GM23248 (cell line): ENCODE measurements around the gene LYRM2. TPM values are rescaled to one million over a fixed set of nuclear protein-coding genes. Genes with fewer than 3 reads are reported as not detected.

ENCODE experiments used
- DNase-seq: peaks from one replicate; pipeline ENCODE4 v3.0.0-alpha.2; 2015
- H2AFZ ChIP-seq: fragments of 200-600 bp; sonication (generic); 2 replicates; pipeline ENCODE4 v1.6.1; 2016; ENCODE audit warnings: antibody characterized with exemption
- H3F3A ChIP-seq: fragments of 200-600 bp; sonication (generic); 2 replicates; pipeline ENCODE4 v1.6.1; 2016; ENCODE audit warnings: mild to moderate bottlenecking, antibody characterized with exemption, mixed run types; ENCODE audit not compliant: insufficient read depth
- H3K27ac ChIP-seq: fragments of 200-600 bp; sonication (generic); 2 replicates; pipeline ENCODE4 v1.5.1; 2016; ENCODE audit warnings: mild to moderate bottlenecking
- H3K27me3 ChIP-seq: fragments of 200-600 bp; sonication (generic); replicated peaks from 2 replicates; pipeline ENCODE4 v1.6.1; 2016; ENCODE audit warnings: mild to moderate bottlenecking; ENCODE audit not compliant: insufficient read depth
- H3K36me3 ChIP-seq: fragments of 200-600 bp; sonication (generic); 2 replicates; pipeline ENCODE4 v1.6.1; 2016; ENCODE audit warnings: low read depth, mild to moderate bottlenecking
- H3K4me1 ChIP-seq: fragments of 200-600 bp; sonication (generic); 2 replicates; pipeline ENCODE4 v1.6.1; 2016; ENCODE audit warnings: mild to moderate bottlenecking; ENCODE audit not compliant: insufficient read depth
- H3K4me2 ChIP-seq: fragments of 200-600 bp; sonication (generic); one replicate; pipeline ENCODE4 v1.6.1; 2016; ENCODE audit warnings: mild to moderate bottlenecking; ENCODE audit not compliant: unreplicated experiment
- H3K4me3 ChIP-seq: fragments of 200-600 bp; sonication (generic); 2 replicates; pipeline ENCODE4 v1.5.1; 2016; ENCODE audit warnings: mild to moderate bottlenecking
- H3K79me2 ChIP-seq: fragments of 200-600 bp; sonication (generic); 2 replicates; pipeline ENCODE4 v1.6.1; 2016; ENCODE audit warnings: mild to moderate bottlenecking; ENCODE audit not compliant: insufficient read depth
- H3K9ac ChIP-seq: fragments of 200-600 bp; sonication (generic); 2 replicates; pipeline ENCODE4 v1.6.1; 2016; ENCODE audit warnings: mild to moderate bottlenecking
- H3K9me2 ChIP-seq: fragments of 200-600 bp; sonication (generic); 2 replicates; pipeline ENCODE4 v1.6.1; 2016; ENCODE audit warnings: mixed run types, mild to moderate bottlenecking, moderate library complexity; ENCODE audit not compliant: insufficient read depth
- H3K9me3 ChIP-seq: fragments of 200-600 bp; sonication (generic); one replicate; pipeline ENCODE4 v1.6.1; 2017; ENCODE audit warnings: low read depth
- H4K20me1 ChIP-seq: fragments of 200-600 bp; sonication (generic); 2 replicates; pipeline ENCODE4 v1.6.0; 2016; ENCODE audit not compliant: insufficient read depth
- EZH2 ChIP-seq: fragments of 200-600 bp; sonication (generic); IDR thresholded peaks from 2 replicates; pipeline ENCODE4 v1.6.1; 2018; ENCODE audit warnings: antibody characterized with exemption, mild to moderate bottlenecking; ENCODE audit not compliant: insufficient read depth, poor library complexity, severe bottlenecking
- EZH2phosphoT487 ChIP-seq: fragments of 200-600 bp; sonication (generic); IDR thresholded peaks from 2 replicates; pipeline ENCODE4 v1.6.1; 2018; ENCODE audit warnings: antibody characterized with exemption, moderate library complexity, mild to moderate bottlenecking, low read depth; ENCODE audit not compliant: insufficient read depth
- WGBS, 2 experiments: methylation state at CpG; one replicate each; pipeline ENCODE4 v1.1.6; 2015 to 2017; ENCODE audit warnings: low lambda C conversion rate in 2 of 2, low coverage in 1 of 2; ENCODE audit errors: missing lambda C conversion rate in 2 of 2; 5-methylcytosine and 5-hydroxymethylcytosine counted together
- in situ Hi-C: fragments of 300-500 bp; cut with MboI; formaldehyde crosslinking; loops from 2 replicates; pipeline ENCODE4 v1.15.0; 2020
- polyA plus RNA-seq: library from polyadenylated mRNA; unstranded; fragments of >200 nt; fragmentation: Nextera tagmentation; extraction: Ambion mirVana; gene quantifications from 2 replicates; pipeline ENCODE4 v1.2.1, GENCODE V29; 2016
- total RNA-seq: library from RNA; depleted of rRNA; stranded (reverse); fragments of >200 nt; shearing (Covaris generic); gene quantifications from 2 replicates; pipeline ENCODE4 v1.2.3, GENCODE V29; 2014; rRNA removed

LYRM2 gene
- total and polyA plus RNA-seq, 2 experiments from 2014 or later: 30.6 to 69.5 TPM

DNA sequence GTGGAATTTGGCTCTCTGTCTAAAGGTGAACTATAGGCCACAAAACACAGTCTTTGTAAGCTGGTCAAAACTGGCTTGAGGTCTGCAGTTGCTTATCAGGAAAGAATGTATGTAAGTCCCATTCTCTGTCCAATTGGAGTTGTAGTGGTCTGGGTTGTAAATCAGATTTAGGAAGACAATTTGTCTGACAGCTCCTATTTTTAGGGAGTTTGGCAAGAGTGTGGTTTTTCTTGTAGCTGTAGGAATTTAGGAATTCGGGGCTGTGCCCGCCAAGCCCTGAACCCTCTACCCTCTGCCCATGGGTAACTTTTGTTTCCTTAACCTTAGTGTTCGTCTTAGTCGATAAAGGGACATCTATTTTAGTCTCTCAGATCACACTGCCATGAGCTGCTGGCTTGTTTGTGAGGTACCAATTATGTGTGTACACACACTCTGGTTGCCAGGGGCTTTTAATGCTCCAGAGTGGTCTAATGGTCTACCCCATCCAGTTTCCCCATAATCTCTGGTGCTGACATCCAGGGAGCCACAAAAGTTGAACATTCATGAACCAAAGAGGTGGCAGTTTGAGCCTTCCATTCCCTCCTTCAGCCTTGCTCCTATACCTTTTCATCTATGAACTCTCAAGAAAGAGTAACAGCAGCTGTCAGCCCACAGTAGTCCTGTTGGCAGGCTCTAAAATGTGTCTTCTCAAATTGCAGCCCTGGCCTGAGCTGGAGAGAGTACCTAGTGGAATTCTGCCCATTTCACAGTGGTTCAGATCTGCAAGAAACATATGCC lies 112.6 kb downstream of the LYRM2 start:
- in situ Hi-C loops: no loop called here
- no peaks in the 10 kb centered on the region for H3K36me3 ChIP-seq
- H3K79me2 ChIP-seq: no peaks in the 10 kb centered on the region
- H3K27me3 ChIP-seq: no peaks in the 10 kb centered on the region
- no peaks in the 10 kb centered on the region for H4K20me1 ChIP-seq
- H3K9me2 ChIP-seq: no peaks in the 10 kb centered on the region
- H3K27ac ChIP-seq: no peak overlapping the region
- DNase-seq: no peak
- no peak overlapping the region for H3K9ac ChIP-seq
- H3K4me1 ChIP-seq: no peaks in the 10 kb centered on the region
- no peak overlapping the region for H3K4me2 ChIP-seq
- no peak overlapping the region for H2AFZ ChIP-seq
- H3K4me3 ChIP-seq: no peak overlapping the region
- WGBS, 2 experiments: 60 to 64% methylated on average over 4 of the region's 4 CpGs
- no peaks in the 10 kb centered on the region for H3F3A ChIP-seq
- H3K9me3 ChIP-seq: no peaks in the 10 kb centered on the region
- TF ChIP-seq EZH2 (no peak), EZH2phosphoT487 (no peak)

DNA sequence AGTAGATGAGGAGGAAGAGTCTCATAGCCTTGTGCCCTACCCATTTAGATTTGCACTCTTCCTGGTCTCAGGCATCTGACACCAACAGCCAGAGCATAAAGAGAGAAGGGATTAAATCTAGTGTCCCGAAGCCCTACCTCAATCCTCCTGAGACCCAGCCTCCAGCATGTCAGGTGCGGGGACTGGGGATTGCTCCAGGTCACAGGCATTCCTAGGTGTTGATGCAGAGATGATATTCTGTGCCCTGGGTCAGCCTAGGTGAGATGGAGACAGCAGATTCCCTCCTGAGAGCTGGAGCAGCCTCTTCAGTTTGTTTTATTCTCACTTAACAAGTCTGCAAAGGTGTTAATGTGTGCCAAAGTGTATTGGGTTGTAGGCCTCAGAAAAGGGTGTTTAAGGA lies 115.8 kb downstream of the LYRM2 start:
- Histone ChIP-seq H3K79me2 (no peaks in the 10 kb centered on the region), H3K27me3 (no peaks in the 10 kb centered on the region), H3K4me1 (no peaks in the 10 kb centered on the region), H3K9me2 (no peaks in the 10 kb centered on the region), H3K4me2 (no peak overlapping the region), H3K9me3 (no peaks in the 10 kb centered on the region), H3K27ac (no peak overlapping the region), H3F3A (no peaks in the 10 kb centered on the region), H3K4me3 (no peak overlapping the region), H3K9ac (no peak overlapping the region), H4K20me1 (no peaks in the 10 kb centered on the region), H3K36me3 (no peaks in the 10 kb centered on the region), H2AFZ (no peak overlapping the region)
- WGBS, 2 experiments: 2 to 10% methylated on average over 2 of the region's 2 CpGs
- no peak for TF ChIP-seq EZH2phosphoT487
- no peak for TF ChIP-seq EZH2
- no peak for DNase-seq
- in situ Hi-C loops: no loop called here

DNA sequence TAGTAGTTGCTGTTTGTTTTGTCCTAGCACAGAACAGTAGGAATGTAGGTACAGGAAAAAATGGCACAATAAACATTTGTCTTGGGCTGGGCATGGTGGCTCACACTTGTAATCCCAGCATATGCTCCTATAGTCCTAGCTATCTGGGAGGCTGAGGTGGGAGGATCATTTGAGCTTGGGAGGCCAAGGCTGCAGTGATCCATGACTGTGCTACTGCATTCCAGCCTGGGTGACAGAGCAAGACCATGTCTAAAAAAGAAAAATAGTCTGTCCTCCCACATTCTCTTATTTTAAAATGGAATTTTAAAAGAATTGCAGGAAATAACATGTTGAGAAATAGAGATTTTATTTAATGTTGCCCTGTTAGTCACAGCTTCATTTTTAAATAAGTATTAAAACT lies 117.8 kb downstream of the LYRM2 start:
- no peaks in the 10 kb centered on the region for H4K20me1 ChIP-seq
- in situ Hi-C loops: no loop called here

DNA sequence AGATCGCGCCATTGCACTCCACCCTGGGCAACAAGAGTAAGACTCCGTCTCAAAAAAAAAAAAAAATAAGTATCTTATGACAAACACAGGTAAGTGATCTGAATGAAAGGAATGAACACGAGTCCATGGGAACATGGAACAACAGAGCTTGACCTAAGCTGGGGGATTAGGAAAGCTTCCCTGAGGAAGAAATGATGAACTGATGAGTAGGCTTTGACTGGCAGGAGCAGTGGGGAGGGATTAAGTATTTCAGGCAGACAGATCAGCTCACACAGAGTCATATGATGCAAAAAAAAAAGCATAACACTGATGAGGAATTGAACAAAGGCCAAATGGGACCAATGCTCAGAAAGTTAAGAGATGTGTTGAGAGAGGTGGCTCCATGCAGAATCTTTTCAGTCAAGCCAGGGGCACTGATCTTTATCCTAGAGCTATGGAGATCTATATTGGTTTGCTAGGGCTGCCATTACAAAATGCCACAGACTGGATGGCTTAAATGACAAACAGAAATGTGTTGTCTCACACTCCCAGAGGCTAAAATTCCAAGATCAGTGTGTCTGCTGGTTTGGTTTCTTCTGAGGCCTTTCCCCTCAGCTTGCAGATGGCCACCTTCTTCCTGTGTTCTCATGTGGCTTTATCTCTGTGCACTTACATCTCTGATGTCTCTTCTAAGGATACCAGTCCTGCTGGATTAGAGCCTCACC lies 120.0 kb downstream of the LYRM2 start:
- Histone ChIP-seq H3K4me2 (no peak overlapping the region), H4K20me1 (no peaks in the 10 kb centered on the region), H3K4me1 (no peaks in the 10 kb centered on the region), H3K9ac (no peak overlapping the region), H3K27me3 (no peaks in the 10 kb centered on the region), H3K79me2 (no peaks in the 10 kb centered on the region), H3K9me2 (no peaks in the 10 kb centered on the region), H3K4me3 (no peak overlapping the region), H3F3A (no peaks in the 10 kb centered on the region), H3K36me3 (no peaks in the 10 kb centered on the region), H3K9me3 (no peaks in the 10 kb centered on the region), H3K27ac (no peak overlapping the region), H2AFZ (no peak overlapping the region)
- DNase-seq: no peak
- WGBS, 2 experiments: 66 to 77% methylated on average over 4 of the region's 4 CpGs
- TF ChIP-seq EZH2 (no peak), EZH2phosphoT487 (no peak)
- in situ Hi-C loops: no loop called here

More for the DNA sequence above, 117.8 kb downstream of the LYRM2 start:
- no peak overlapping the region for H3K4me3 ChIP-seq
- no peak overlapping the region for H3K4me2 ChIP-seq
- H3K9ac ChIP-seq: no peak overlapping the region
- no peaks in the 10 kb centered on the region for H3K9me2 ChIP-seq
- H3K4me1 ChIP-seq: no peaks in the 10 kb centered on the region
- no peak for TF ChIP-seq EZH2
- TF ChIP-seq EZH2phosphoT487: no peak
- no peaks in the 10 kb centered on the region for H3K36me3 ChIP-seq
- H3K27ac ChIP-seq: no peak overlapping the region
- H3F3A ChIP-seq: no peaks in the 10 kb centered on the region
- no peak for DNase-seq
- no peak overlapping the region for H2AFZ ChIP-seq
- H3K79me2 ChIP-seq: no peaks in the 10 kb centered on the region
- H3K9me3 ChIP-seq: no peaks in the 10 kb centered on the region
- H3K27me3 ChIP-seq: no peaks in the 10 kb centered on the region

Other genes starting within 250 kb of the LYRM2 start
- gene RRAGD, start 226.5 kb downstream of the LYRM2 start, total RNA-seq: not detected in 2 replicates
- gene RRAGD, start 226.5 kb downstream of the LYRM2 start, polyA plus RNA-seq: not detected in 2 replicates
- gene ANKRD6, start 205.6 kb downstream of the LYRM2 start, total RNA-seq: 1.0 and 12.4 TPM in 2 replicates
- 0.54 and 0.58 TPM in 2 replicates for gene ANKRD6, start 205.6 kb downstream of the LYRM2 start, polyA plus RNA-seq
- gene MDN1, start 181.0 kb upstream of the LYRM2 start, total RNA-seq: 14.9 and 16.9 TPM in 2 replicates
- gene MDN1, start 181.0 kb upstream of the LYRM2 start, polyA plus RNA-seq: 5.7 and 6.2 TPM in 2 replicates
- 8.5 and 9.3 TPM in 2 replicates for gene CASP8AP2, start 191.1 kb upstream of the LYRM2 start, total RNA-seq
- gene CASP8AP2, start 191.1 kb upstream of the LYRM2 start, polyA plus RNA-seq: 16.5 and 20.4 TPM in 2 replicates